ENCODE measurements around the gene LDLRAD2. TPM values are rescaled to one million over a fixed set of nuclear protein-coding genes. Genes with fewer than 3 reads are reported as not detected.
"Not testable (repeated sequence)": the region's sequence is repeated elsewhere in the genome, so short reads cannot be mapped to it uniquely, and the experiment has no call there.

The LDLRAD2 gene
- total RNA-seq: not detected

- peaks cover 5% of the 10 kb centered on the region for H3K4me1 Mint-ChIP-seq
- no peak within 1 kb of the TSS for H3K27ac Mint-ChIP-seq
- no peak for ATAC-seq (replicated peaks)
- no peaks in the 10 kb centered on the region for H3K36me3 Mint-ChIP-seq (ENCODE audit: low read depth)
- no peaks in the 10 kb centered on the region for H3K9me3 Mint-ChIP-seq
- no peak within 1 kb of the TSS for H3K4me3 Mint-ChIP-seq
- H3K27me3 Mint-ChIP-seq: peaks cover 9% of the 10 kb centered on the region
Observed at GRCh38 chr1:21811875-21812305, at the start of gene LDLRAD2. Gene LDLRAD2 (plus strand): TSS chr1:21812265. CDS start chr1:21812452, 187 bp downstream.

- Mint-ChIP-seq H3K4me3 (no peak overlapping the region), H3K27me3 (no peaks in the 10 kb centered on the region), H3K4me1 (peaks cover 32% of the 10 kb centered on the region), H3K36me3 (ENCODE audit: low read depth) (peaks cover 7% of the 10 kb centered on the region), H3K9me3 (no peaks in the 10 kb centered on the region), H3K27ac (no peak overlapping the region)
- no peak for ATAC-seq (replicated peaks)
Observed at GRCh38 chr1:21763236-21763635, 48.8 kb upstream of the LDLRAD2 start.

- Mint-ChIP-seq H3K36me3 (ENCODE audit: low read depth) (peaks cover 13% of the 10 kb centered on the region), H3K27ac (no peak overlapping the region), H3K4me1 (peaks cover 38% of the 10 kb centered on the region), H3K4me3 (no peak overlapping the region), H3K27me3 (no peaks in the 10 kb centered on the region), H3K9me3 (no peaks in the 10 kb centered on the region)
- no peak for ATAC-seq (replicated peaks)
Observed at GRCh38 chr1:21763694-21764419, 48.2 kb upstream of the LDLRAD2 start.

GRCh38 chr1:21764615-21765423 is 47.2 kb upstream of the LDLRAD2 start:
- Mint-ChIP-seq H3K36me3 (ENCODE audit: low read depth) (peaks cover 20% of the 10 kb centered on the region), H3K27me3 (no peaks in the 10 kb centered on the region), H3K4me1 (peaks cover 36% of the 10 kb centered on the region), H3K4me3 (peak overlapping the region; percentile 25), H3K27ac (peak overlapping the region; percentile 16), H3K9me3 (no peaks in the 10 kb centered on the region)
- peak; percentile 66 for ATAC-seq (replicated peaks)

- peaks cover 27% of the 10 kb centered on the region for H3K36me3 Mint-ChIP-seq (ENCODE audit: low read depth)
- H3K4me3 Mint-ChIP-seq: peak overlapping the region; percentile 37
- peak; percentile 82 for ATAC-seq (replicated peaks)
- H3K9me3 Mint-ChIP-seq: no peaks in the 10 kb centered on the region
- peak overlapping the region; percentile 53 for H3K27ac Mint-ChIP-seq
- H3K27me3 Mint-ChIP-seq: no peaks in the 10 kb centered on the region
- H3K4me1 Mint-ChIP-seq: peaks cover 39% of the 10 kb centered on the region
Observed at GRCh38 chr1:21766210-21766609, 45.9 kb upstream of the LDLRAD2 start.

GRCh38 chr1:21767106-21767505 is 45.0 kb upstream of the LDLRAD2 start:
- not testable (repeated sequence) for H3K27me3 Mint-ChIP-seq; ATAC-seq (replicated peaks); H3K9me3 Mint-ChIP-seq
- H3K36me3 Mint-ChIP-seq (ENCODE audit: low read depth): peaks cover 31% of the 10 kb centered on the region
- H3K4me1 Mint-ChIP-seq: peaks cover 38% of the 10 kb centered on the region
- peak overlapping the region; percentile 77 for H3K27ac Mint-ChIP-seq
- H3K4me3 Mint-ChIP-seq: peak overlapping the region; percentile 37

- H3K36me3 Mint-ChIP-seq (ENCODE audit: low read depth): peaks cover 40% of the 10 kb centered on the region
- H3K9me3 Mint-ChIP-seq: no peaks in the 10 kb centered on the region
- H3K27me3 Mint-ChIP-seq: no peaks in the 10 kb centered on the region
- no peak for ATAC-seq (replicated peaks)
- no peak overlapping the region for H3K4me3 Mint-ChIP-seq
- H3K4me1 Mint-ChIP-seq: peaks cover 31% of the 10 kb centered on the region
- H3K27ac Mint-ChIP-seq: no peak overlapping the region
Observed at GRCh38 chr1:21770201-21770600, 41.9 kb upstream of the LDLRAD2 start.

- not testable (repeated sequence) for H3K4me3 Mint-ChIP-seq; H3K9me3 Mint-ChIP-seq; H3K27ac Mint-ChIP-seq; ATAC-seq (replicated peaks); H3K27me3 Mint-ChIP-seq
- H3K4me1 Mint-ChIP-seq: peaks cover 31% of the 10 kb centered on the region
- peaks cover 40% of the 10 kb centered on the region for H3K36me3 Mint-ChIP-seq (ENCODE audit: low read depth)
Observed at GRCh38 chr1:21770602-21771001, 41.5 kb upstream of the LDLRAD2 start.

GRCh38 chr1:21771672-21772071 is 40.4 kb upstream of the LDLRAD2 start:
- H3K4me1 Mint-ChIP-seq: peaks cover 32% of the 10 kb centered on the region
- not testable (repeated sequence) for ATAC-seq (replicated peaks); H3K9me3 Mint-ChIP-seq; H3K4me3 Mint-ChIP-seq; H3K27ac Mint-ChIP-seq; H3K27me3 Mint-ChIP-seq
- peaks cover 51% of the 10 kb centered on the region for H3K36me3 Mint-ChIP-seq (ENCODE audit: low read depth)

- Mint-ChIP-seq H3K9me3 (no peaks in the 10 kb centered on the region), H3K36me3 (ENCODE audit: low read depth) (peaks cover 64% of the 10 kb centered on the region), H3K27ac (peak overlapping the region; percentile 62), H3K4me1 (peaks cover 38% of the 10 kb centered on the region), H3K4me3 (peak overlapping the region; percentile 58), H3K27me3 (no peaks in the 10 kb centered on the region)
- peak; percentile 72 for ATAC-seq (replicated peaks)
Observed at GRCh38 chr1:21773585-21773984, 38.5 kb upstream of the LDLRAD2 start.

GRCh38 chr1:21774835-21775549 is 37.1 kb upstream of the LDLRAD2 start:
- Mint-ChIP-seq H3K4me3 (no peak overlapping the region), H3K27ac (peak overlapping the region; percentile 71), H3K36me3 (ENCODE audit: low read depth) (peaks cover 61% of the 10 kb centered on the region), H3K9me3 (no peaks in the 10 kb centered on the region), H3K27me3 (no peaks in the 10 kb centered on the region), H3K4me1 (peaks cover 35% of the 10 kb centered on the region)
- ATAC-seq (replicated peaks): no peak

- H3K27ac Mint-ChIP-seq: peak overlapping the region; percentile 71
- peaks cover 36% of the 10 kb centered on the region for H3K4me1 Mint-ChIP-seq
- H3K36me3 Mint-ChIP-seq (ENCODE audit: low read depth): peaks cover 61% of the 10 kb centered on the region
- no peaks in the 10 kb centered on the region for H3K9me3 Mint-ChIP-seq
- H3K27me3 Mint-ChIP-seq: no peaks in the 10 kb centered on the region
- peak overlapping the region; percentile 86 for H3K4me3 Mint-ChIP-seq
- no peak for ATAC-seq (replicated peaks)
Observed at GRCh38 chr1:21775550-21775914, 36.5 kb upstream of the LDLRAD2 start.

GRCh38 chr1:21775985-21776562 is 36.0 kb upstream of the LDLRAD2 start:
- peak overlapping the region; percentile 86 for H3K4me3 Mint-ChIP-seq
- H3K27me3 Mint-ChIP-seq: no peaks in the 10 kb centered on the region
- peak overlapping the region; percentile 71 for H3K27ac Mint-ChIP-seq
- peaks cover 63% of the 10 kb centered on the region for H3K36me3 Mint-ChIP-seq (ENCODE audit: low read depth)
- peaks cover 37% of the 10 kb centered on the region for H3K4me1 Mint-ChIP-seq
- peak; percentile 31 for ATAC-seq (replicated peaks)
- no peaks in the 10 kb centered on the region for H3K9me3 Mint-ChIP-seq

GRCh38 chr1:21776925-21777324 is 35.1 kb upstream of the LDLRAD2 start:
- peak overlapping the region; percentile 86 for H3K4me3 Mint-ChIP-seq
- H3K27ac Mint-ChIP-seq; H3K27me3 Mint-ChIP-seq; ATAC-seq (replicated peaks); H3K9me3 Mint-ChIP-seq: not testable (repeated sequence)
- peaks cover 68% of the 10 kb centered on the region for H3K36me3 Mint-ChIP-seq (ENCODE audit: low read depth)
- H3K4me1 Mint-ChIP-seq: peaks cover 37% of the 10 kb centered on the region

Data from activated T-helper 17 cell treated with anti-CD3 and anti-CD28 coated beads, Interleukin-2, amount 50 U/mL, for 72 hours (primary cell).